ENCODE results near the gene KRTAP10-12.

Gene KRTAP10-12

GRCh38 chr21:44691686-44692085 lies 5.3 kb upstream of the KRTAP10-12 start:
- H3F3A ChIP-seq (ENCODE audit: insufficient read depth, low read length) = no peaks in the 10 kb centered on the region
- H4K20me1 ChIP-seq (ENCODE audit: insufficient read depth, low read length) = no peaks in the 10 kb centered on the region
- no peaks in the 10 kb centered on the region for H3K9me2 ChIP-seq (replicated peaks; ENCODE audit: insufficient read depth, low read length)
- no peak overlapping the region for H3K9ac ChIP-seq (ENCODE audit: low read length)
- no peak overlapping the region for H3K4me2 ChIP-seq (ENCODE audit: low read depth, low read length)
- no peaks in the 10 kb centered on the region for H3K9me3 ChIP-seq (replicated peaks; ENCODE audit: insufficient read depth, low read length)
- TF ChIP-seq EZH2 (optimal IDR thresholded peaks at IDR 0.05; ENCODE audit: low read depth, low read length) (no peak), CTCF (IDR thresholded peaks at IDR 0.05; ENCODE audit: low read length) (no peak)
- peaks cover 98% of the 10 kb centered on the region for H3K27me3 ChIP-seq (replicated peaks; ENCODE audit: insufficient read depth, low read length)
- no peak overlapping the region for H2AFZ ChIP-seq (ENCODE audit: low read length)
- no peak overlapping the region for H3K4me3 ChIP-seq (ENCODE audit: low read length)
- no peaks in the 10 kb centered on the region for H3K4me1 ChIP-seq (ENCODE audit: low read length)
- no peak for DNase-seq
- H3K36me3 ChIP-seq (replicated peaks; ENCODE audit: insufficient read depth, low read length) = no peaks in the 10 kb centered on the region
- H3K79me2 ChIP-seq (ENCODE audit: low read length) = no peaks in the 10 kb centered on the region
- H3K27ac ChIP-seq (ENCODE audit: low read length) = no peak overlapping the region

DNA sequence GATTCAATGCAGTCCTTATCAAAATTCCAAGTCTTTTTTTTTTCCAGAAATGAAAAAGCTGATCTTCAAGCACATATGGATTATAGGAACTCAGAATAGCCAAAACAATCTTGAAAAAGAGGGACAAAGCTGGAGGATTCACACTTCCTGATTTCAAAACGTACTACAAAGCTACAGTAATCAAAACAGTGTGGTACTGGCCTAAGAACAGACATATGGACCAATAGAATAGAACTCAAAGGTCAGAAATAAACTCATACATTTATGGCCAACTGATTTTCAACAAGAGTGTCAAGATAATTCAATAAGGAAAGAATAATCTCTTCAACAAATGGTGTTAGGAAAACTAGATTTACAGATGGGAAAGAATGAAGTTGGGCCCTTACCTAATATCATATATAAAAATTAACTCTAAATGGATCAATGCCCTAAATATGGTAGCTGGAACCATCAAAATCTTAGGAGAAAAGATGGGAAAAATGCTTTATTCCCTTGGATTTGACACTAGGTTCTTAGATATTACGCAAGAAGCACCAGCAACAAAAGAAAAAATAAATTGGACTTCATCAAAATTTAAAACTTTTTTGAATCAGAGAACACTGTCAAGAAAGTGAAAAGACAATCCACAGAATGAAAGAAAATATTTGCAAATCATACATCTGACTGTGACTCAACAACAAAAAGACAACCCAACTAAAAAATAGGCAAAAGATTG lies 4.0 kb upstream of the KRTAP10-12 start:
- no peaks in the 10 kb centered on the region for H4K20me1 ChIP-seq (ENCODE audit: insufficient read depth, low read length)
- H3K79me2 ChIP-seq (ENCODE audit: low read length) = no peaks in the 10 kb centered on the region
- no peak overlapping the region for H3K4me3 ChIP-seq (ENCODE audit: low read length)
- DNase-seq = no peak
- no peak overlapping the region for H3K4me2 ChIP-seq (ENCODE audit: low read depth, low read length)
- no peaks in the 10 kb centered on the region for H3K9me2 ChIP-seq (replicated peaks; ENCODE audit: insufficient read depth, low read length)
- no peaks in the 10 kb centered on the region for H3K9me3 ChIP-seq (replicated peaks; ENCODE audit: insufficient read depth, low read length)
- TF ChIP-seq EZH2 (optimal IDR thresholded peaks at IDR 0.05; ENCODE audit: low read depth, low read length) (no peak), EZH2phosphoT487 (IDR thresholded peaks at IDR 0.05; ENCODE audit: low read length) (no peak), CTCF (IDR thresholded peaks at IDR 0.05; ENCODE audit: low read length) (no peak)
- H3K27ac ChIP-seq (ENCODE audit: low read length) = no peak overlapping the region
- no peak overlapping the region for H2AFZ ChIP-seq (ENCODE audit: low read length)
- H3K4me1 ChIP-seq (ENCODE audit: low read length) = no peaks in the 10 kb centered on the region
- no peaks in the 10 kb centered on the region for H3K36me3 ChIP-seq (replicated peaks; ENCODE audit: insufficient read depth, low read length)
- H3K9ac ChIP-seq (ENCODE audit: low read length) = no peak overlapping the region
- no peaks in the 10 kb centered on the region for H3F3A ChIP-seq (ENCODE audit: insufficient read depth, low read length)
- H3K27me3 ChIP-seq (replicated peaks; ENCODE audit: insufficient read depth, low read length) = peaks cover 97% of the 10 kb centered on the region

- Histone ChIP-seq H3K27ac (ENCODE audit: low read length) (no peak overlapping the region), H3K36me3 (replicated peaks; ENCODE audit: insufficient read depth, low read length) (no peaks in the 10 kb centered on the region), H3K4me3 (ENCODE audit: low read length) (no peak overlapping the region), H3K9me3 (replicated peaks; ENCODE audit: insufficient read depth, low read length) (no peaks in the 10 kb centered on the region), H2AFZ (ENCODE audit: low read length) (no peak overlapping the region), H3K4me2 (ENCODE audit: low read depth, low read length) (no peak overlapping the region), H4K20me1 (ENCODE audit: insufficient read depth, low read length) (no peaks in the 10 kb centered on the region), H3K9ac (ENCODE audit: low read length) (no peak overlapping the region), H3K79me2 (ENCODE audit: low read length) (no peaks in the 10 kb centered on the region), H3K9me2 (replicated peaks; ENCODE audit: insufficient read depth, low read length) (no peaks in the 10 kb centered on the region), H3F3A (ENCODE audit: insufficient read depth, low read length) (no peaks in the 10 kb centered on the region), H3K27me3 (replicated peaks; ENCODE audit: insufficient read depth, low read length) (peaks cover 98% of the 10 kb centered on the region), H3K4me1 (ENCODE audit: low read length) (no peaks in the 10 kb centered on the region)
- no peak for DNase-seq
- TF ChIP-seq CTCF (IDR thresholded peaks at IDR 0.05; ENCODE audit: low read length) (no peak), EZH2phosphoT487 (IDR thresholded peaks at IDR 0.05; ENCODE audit: low read length) (no peak), EZH2 (optimal IDR thresholded peaks at IDR 0.05; ENCODE audit: low read depth, low read length) (no peak)
These were observed 2.2 kb upstream of the KRTAP10-12 start for GRCh38 chr21:44694776-44695175.
